Measurements from ENCODE around the gene FANCE.
A peak's percentile ranks its signal among the peaks of the same experiment; 100 is the strongest.

FANCE gene

GRCh38 chr6:35468181-35468979 is 16.2 kb downstream of the FANCE start, which contains the start of gene RPL10A:
Gene RPL10A (plus strand): TSS chr6:35468401. CDS start chr6:35468435, 34 bp downstream.
- TF ChIP-seq, protein P1, sequence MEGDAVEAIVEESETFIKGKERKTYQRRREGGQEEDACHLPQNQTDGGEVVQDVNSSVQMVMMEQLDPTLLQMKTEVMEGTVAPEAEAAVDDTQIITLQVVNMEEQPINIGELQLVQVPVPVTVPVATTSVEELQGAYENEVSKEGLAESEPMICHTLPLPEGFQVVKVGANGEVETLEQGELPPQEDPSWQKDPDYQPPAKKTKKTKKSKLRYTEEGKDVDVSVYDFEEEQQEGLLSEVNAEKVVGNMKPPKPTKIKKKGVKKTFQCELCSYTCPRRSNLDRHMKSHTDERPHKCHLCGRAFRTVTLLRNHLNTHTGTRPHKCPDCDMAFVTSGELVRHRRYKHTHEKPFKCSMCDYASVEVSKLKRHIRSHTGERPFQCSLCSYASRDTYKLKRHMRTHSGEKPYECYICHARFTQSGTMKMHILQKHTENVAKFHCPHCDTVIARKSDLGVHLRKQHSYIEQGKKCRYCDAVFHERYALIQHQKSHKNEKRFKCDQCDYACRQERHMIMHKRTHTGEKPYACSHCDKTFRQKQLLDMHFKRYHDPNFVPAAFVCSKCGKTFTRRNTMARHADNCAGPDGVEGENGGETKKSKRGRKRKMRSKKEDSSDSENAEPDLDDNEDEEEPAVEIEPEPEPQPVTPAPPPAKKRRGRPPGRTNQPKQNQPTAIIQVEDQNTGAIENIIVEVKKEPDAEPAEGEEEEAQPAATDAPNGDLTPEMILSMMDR (conservative IDR thresholded peaks at IDR 0.05; ENCODE audit: low read depth, low read length) = peak; percentile 97

GRCh38 chr6:35468980-35469750 is 17.0 kb downstream of the FANCE start:
- H3K4me3 ChIP-seq (ENCODE audit: low read length) = peak overlapping the region; percentile 97
- no peak for DNase-seq (ENCODE audit: low read depth)
- TF ChIP-seq, protein P1 (conservative IDR thresholded peaks at IDR 0.05; ENCODE audit: low read depth, low read length) = no peak

More at GRCh38 chr6:35468181-35468979, 16.2 kb downstream of the FANCE start, which contains the start of gene RPL10A:
- DNase-seq (ENCODE audit: low read depth) = peak; percentile 83
- H3K4me3 ChIP-seq (ENCODE audit: low read length) = peak within 1 kb of the TSS; percentile 97

- TF ChIP-seq, protein P1 (conservative IDR thresholded peaks at IDR 0.05; ENCODE audit: low read depth, low read length) = no peak
- no peak for DNase-seq (ENCODE audit: low read depth)
- peak overlapping the region; percentile 97 for H3K4me3 ChIP-seq (ENCODE audit: low read length)
Observed at GRCh38 chr6:35469751-35470662, 17.9 kb downstream of the FANCE start.

- TF ChIP-seq, protein P1 (conservative IDR thresholded peaks at IDR 0.05; ENCODE audit: low read depth, low read length) = no peak
- DNase-seq (ENCODE audit: low read depth) = no peak
- peak overlapping the region; percentile 97 for H3K4me3 ChIP-seq (ENCODE audit: low read length)
Observed at GRCh38 chr6:35470663-35471120, 18.6 kb downstream of the FANCE start.

- no peak overlapping the region for H3K4me3 ChIP-seq (ENCODE audit: low read length)
- TF ChIP-seq, protein P1 (conservative IDR thresholded peaks at IDR 0.05; ENCODE audit: low read depth, low read length) = no peak
- no peak for DNase-seq (ENCODE audit: low read depth)
Observed at GRCh38 chr6:35471836-35472345, 19.8 kb downstream of the FANCE start.

Measured in retinal pigment epithelial cell (primary cell).